ENCODE measurements around the gene DNAJC27. TPM values are rescaled to one million over a fixed set of nuclear protein-coding genes. Genes with fewer than 3 reads are reported as not detected.
A peak's percentile ranks its signal among the peaks of the same experiment; 100 is the strongest.

DNAJC27 gene
- total RNA-seq, 4 donors from 2014 or later: 2.7 to 12.4 (median 7.8) TPM

DNA sequence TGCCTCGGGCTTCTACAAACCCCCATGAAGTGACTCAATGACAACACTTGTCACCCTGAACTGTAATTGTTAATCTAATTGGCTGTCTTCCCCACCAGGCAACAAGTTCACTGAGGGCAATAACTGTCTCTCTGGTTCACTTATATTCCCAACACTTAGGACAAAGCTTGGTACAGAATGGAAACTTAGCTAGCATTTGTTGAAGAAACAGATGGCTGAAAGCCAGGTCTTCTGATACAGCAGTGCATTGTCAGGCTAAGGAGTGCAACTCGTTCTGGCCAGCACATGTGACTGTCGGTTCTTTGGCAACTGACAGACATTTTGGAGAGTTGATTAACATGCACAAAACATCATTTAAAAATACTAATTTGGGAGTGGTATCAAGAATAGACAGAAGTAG lies 14.6 kb upstream of the DNAJC27 start:
- peak overlapping the region in 1 of 4 donors; percentile 12 for H3K27ac ChIP-seq
- H3K9me3 ChIP-seq: no peaks in the 10 kb centered on the region
- no peaks in the 10 kb centered on the region for H3K36me3 ChIP-seq
- H3K4me1 ChIP-seq: peaks cover 0 to 11% (median 0%) of the 10 kb centered on the region in 4 donors
- TF ChIP-seq, protein P1, sequence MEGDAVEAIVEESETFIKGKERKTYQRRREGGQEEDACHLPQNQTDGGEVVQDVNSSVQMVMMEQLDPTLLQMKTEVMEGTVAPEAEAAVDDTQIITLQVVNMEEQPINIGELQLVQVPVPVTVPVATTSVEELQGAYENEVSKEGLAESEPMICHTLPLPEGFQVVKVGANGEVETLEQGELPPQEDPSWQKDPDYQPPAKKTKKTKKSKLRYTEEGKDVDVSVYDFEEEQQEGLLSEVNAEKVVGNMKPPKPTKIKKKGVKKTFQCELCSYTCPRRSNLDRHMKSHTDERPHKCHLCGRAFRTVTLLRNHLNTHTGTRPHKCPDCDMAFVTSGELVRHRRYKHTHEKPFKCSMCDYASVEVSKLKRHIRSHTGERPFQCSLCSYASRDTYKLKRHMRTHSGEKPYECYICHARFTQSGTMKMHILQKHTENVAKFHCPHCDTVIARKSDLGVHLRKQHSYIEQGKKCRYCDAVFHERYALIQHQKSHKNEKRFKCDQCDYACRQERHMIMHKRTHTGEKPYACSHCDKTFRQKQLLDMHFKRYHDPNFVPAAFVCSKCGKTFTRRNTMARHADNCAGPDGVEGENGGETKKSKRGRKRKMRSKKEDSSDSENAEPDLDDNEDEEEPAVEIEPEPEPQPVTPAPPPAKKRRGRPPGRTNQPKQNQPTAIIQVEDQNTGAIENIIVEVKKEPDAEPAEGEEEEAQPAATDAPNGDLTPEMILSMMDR (IDR thresholded peaks at IDR 0.05): no peak
- TF ChIP-seq POLR2A (IDR thresholded peaks at IDR 0.05): no peak
- no peaks in the 10 kb centered on the region for H3K27me3 ChIP-seq
- no peak overlapping the region for H3K4me3 ChIP-seq
- DNase-seq: no peak

DNA sequence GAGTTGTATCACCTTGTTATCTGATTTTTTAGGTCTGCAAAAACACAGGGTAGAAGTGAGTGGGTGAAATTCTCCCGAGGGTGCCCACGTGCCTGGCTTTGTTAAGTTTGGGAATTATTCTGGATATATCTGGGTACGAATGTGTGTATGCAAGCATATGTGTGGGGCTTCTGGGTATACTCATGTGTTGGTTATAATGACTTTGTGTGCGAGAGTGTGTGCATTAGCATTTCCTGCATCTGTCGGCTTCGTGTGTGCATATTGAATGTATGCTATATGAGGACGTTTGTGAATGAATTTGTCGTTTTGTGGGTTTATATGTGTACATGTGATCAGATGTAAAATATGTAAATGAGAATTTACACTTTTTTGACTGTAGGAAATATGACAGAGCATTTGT lies 13.8 kb upstream of the DNAJC27 start:
- H3K36me3 ChIP-seq: no peaks in the 10 kb centered on the region
- no peaks in the 10 kb centered on the region for H3K27me3 ChIP-seq
- peak overlapping the region in 1 of 4 donors; percentile 48 for H3K27ac ChIP-seq
- no peak for DNase-seq
- TF ChIP-seq POLR2A (IDR thresholded peaks at IDR 0.05): no peak
- TF ChIP-seq, protein P1 (IDR thresholded peaks at IDR 0.05): no peak
- H3K9me3 ChIP-seq: no peaks in the 10 kb centered on the region
- H3K4me1 ChIP-seq: peaks cover 0 to 11% (median 0%) of the 10 kb centered on the region in 4 donors
- no peak overlapping the region for H3K4me3 ChIP-seq

- H3K27me3 ChIP-seq: no peaks in the 10 kb centered on the region
- TF ChIP-seq POLR2A (IDR thresholded peaks at IDR 0.05): no peak
- TF ChIP-seq, protein P1 (IDR thresholded peaks at IDR 0.05): no peak
- DNase-seq: no peak
- no peaks in the 10 kb centered on the region for H3K36me3 ChIP-seq
- no peak overlapping the region for H3K4me3 ChIP-seq
- H3K27ac ChIP-seq: peak overlapping the region in 1 of 4 donors; percentile 48
- H3K4me1 ChIP-seq: peaks cover 0 to 11% (median 0%) of the 10 kb centered on the region in 4 donors
- no peaks in the 10 kb centered on the region for H3K9me3 ChIP-seq
Measured at GRCh38 chr2:24984912-24985311, 13.2 kb upstream of the DNAJC27 start.

GRCh38 chr2:24981411-24982136 lies 9.8 kb upstream of the DNAJC27 start:
- TF ChIP-seq POLR2A (IDR thresholded peaks at IDR 0.05): no peak
- TF ChIP-seq, protein P1 (IDR thresholded peaks at IDR 0.05): no peak
- no peaks in the 10 kb centered on the region for H3K36me3 ChIP-seq
- peaks cover 0 to 11% (median 0%) of the 10 kb centered on the region in 4 donors for H3K4me1 ChIP-seq
- no peaks in the 10 kb centered on the region for H3K27me3 ChIP-seq
- DNase-seq: no peak
- H3K27ac ChIP-seq: no peak overlapping the region
- no peak overlapping the region for H3K4me3 ChIP-seq
- no peaks in the 10 kb centered on the region for H3K9me3 ChIP-seq

DNA sequence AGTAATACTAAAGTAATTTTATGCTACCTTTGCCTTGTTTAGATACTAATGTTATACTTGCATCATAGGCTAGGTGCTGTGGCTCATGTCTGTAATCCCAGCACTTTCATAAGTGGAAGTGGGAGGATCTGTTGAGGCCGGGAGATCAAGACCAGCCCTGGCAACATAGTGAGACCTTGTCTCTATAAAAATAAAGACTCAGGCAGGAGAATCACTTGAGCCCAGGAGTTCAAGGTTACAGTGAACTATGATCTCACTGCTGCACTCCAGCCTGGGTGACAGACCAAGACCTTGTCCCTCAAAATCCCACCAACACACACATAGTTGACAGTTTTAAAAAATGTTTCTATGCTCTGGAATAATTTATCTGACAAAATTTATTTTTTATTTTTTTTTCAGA lies 6.9 kb upstream of the DNAJC27 start:
- H3K27ac ChIP-seq: no peak overlapping the region
- no peak for DNase-seq
- H3K4me3 ChIP-seq: no peak overlapping the region

More for the DNA sequence above, 6.9 kb upstream of the DNAJC27 start:
- TF ChIP-seq, protein P1 (IDR thresholded peaks at IDR 0.05): no peak
- no peak for TF ChIP-seq POLR2A (IDR thresholded peaks at IDR 0.05)
- Histone ChIP-seq H3K27me3 (no peaks in the 10 kb centered on the region), H3K9me3 (no peaks in the 10 kb centered on the region), H3K4me1 (no peaks in the 10 kb centered on the region), H3K36me3 (no peaks in the 10 kb centered on the region)
